Endometrial microvascular endothelial cells (primary cell): Measurements from ENCODE around the gene SUPT3H. TPM values are rescaled to one million over a fixed set of nuclear protein-coding genes. Genes with fewer than 3 reads are reported as not detected.
"Not testable (repeated sequence)": the region's sequence is repeated elsewhere in the genome, so short reads cannot be mapped to it uniquely, and the experiment has no call there.

Source experiments
- in situ Hi-C: cut with HindIII; loops from 2 replicates; pipeline ENCODE4 v1.10.0; 2017; ENCODE audit warnings: low sequenced_read_pairs, low pct_unique_long_range_greater_than_20kb; ENCODE audit errors: inconsistent ontology term
- total RNA-seq: library from RNA; depleted of rRNA; stranded (reverse); fragments of >200 nt; gene quantifications from one replicate; pipeline ENCODE4 v1.2.3, GENCODE V29; 2015; ENCODE audit errors: inconsistent ontology term

Gene SUPT3H
- total RNA-seq, 1 donor from 2014 or later = 6.6 TPM

GRCh38 chr6:45094831-45095230, 282.9 kb downstream of the SUPT3H start:
- in situ Hi-C loops = no loop called here

- in situ Hi-C loops = no loop called here
Measured at GRCh38 chr6:45092135-45092534, 285.6 kb downstream of the SUPT3H start.

GRCh38 chr6:45086360-45087084, 291.2 kb downstream of the SUPT3H start:
- in situ Hi-C loops = no loop called here

- in situ Hi-C loops = no loop called here
Measured at GRCh38 chr6:45084257-45084656, 293.5 kb downstream of the SUPT3H start.

GRCh38 chr6:45082091-45082490, 295.6 kb downstream of the SUPT3H start:
- in situ Hi-C loops = no loop called here

GRCh38 chr6:45081634-45082033, 296.1 kb downstream of the SUPT3H start:
- in situ Hi-C loops = no loop called here

GRCh38 chr6:45078432-45078831, 299.3 kb downstream of the SUPT3H start:
- in situ Hi-C loops = no loop called here

- in situ Hi-C loops = no loop called here
Measured at GRCh38 chr6:45076217-45076930, 301.4 kb downstream of the SUPT3H start.

- in situ Hi-C loops = no loop called here
Measured at GRCh38 chr6:45075246-45075645, 302.5 kb downstream of the SUPT3H start.

GRCh38 chr6:45074439-45074838, 303.3 kb downstream of the SUPT3H start:
- in situ Hi-C loops = no loop called here

GRCh38 chr6:45073771-45074170, 304.0 kb downstream of the SUPT3H start:
- in situ Hi-C loops = no loop called here

- in situ Hi-C loops = no loop called here
Measured at GRCh38 chr6:45072673-45073072, 305.1 kb downstream of the SUPT3H start.

- in situ Hi-C loops = no loop called here
Measured at GRCh38 chr6:45072016-45072415, 305.7 kb downstream of the SUPT3H start.

GRCh38 chr6:45069091-45069490, 308.6 kb downstream of the SUPT3H start:
- in situ Hi-C loops = no loop called here

- in situ Hi-C loops = not testable (repeated sequence)
Measured at GRCh38 chr6:45067446-45067845, 310.3 kb downstream of the SUPT3H start.

- in situ Hi-C loops = not testable (repeated sequence)
Measured at GRCh38 chr6:45062659-45063058, 315.1 kb downstream of the SUPT3H start.

- in situ Hi-C loops = no loop called here
Measured at GRCh38 chr6:45057711-45058110, 320.0 kb downstream of the SUPT3H start.

- in situ Hi-C loops = no loop called here
Measured at GRCh38 chr6:45054610-45055009, 323.1 kb downstream of the SUPT3H start.

GRCh38 chr6:45052325-45052724, 325.4 kb downstream of the SUPT3H start:
- in situ Hi-C loops = no loop called here

GRCh38 chr6:45049188-45049843, 328.4 kb downstream of the SUPT3H start:
- in situ Hi-C loops = no loop called here
